Measurements from ENCODE around the gene TPRN. TPM values are rescaled to one million over a fixed set of nuclear protein-coding genes. Genes with fewer than 3 reads are reported as not detected.

Gene TPRN
- total RNA-seq, 5 donors from 2014 or later (not counting 1 experiment from before 2014, with no cell fraction given) = 5.8 to 12.8 (median 12.1) TPM

DNA sequence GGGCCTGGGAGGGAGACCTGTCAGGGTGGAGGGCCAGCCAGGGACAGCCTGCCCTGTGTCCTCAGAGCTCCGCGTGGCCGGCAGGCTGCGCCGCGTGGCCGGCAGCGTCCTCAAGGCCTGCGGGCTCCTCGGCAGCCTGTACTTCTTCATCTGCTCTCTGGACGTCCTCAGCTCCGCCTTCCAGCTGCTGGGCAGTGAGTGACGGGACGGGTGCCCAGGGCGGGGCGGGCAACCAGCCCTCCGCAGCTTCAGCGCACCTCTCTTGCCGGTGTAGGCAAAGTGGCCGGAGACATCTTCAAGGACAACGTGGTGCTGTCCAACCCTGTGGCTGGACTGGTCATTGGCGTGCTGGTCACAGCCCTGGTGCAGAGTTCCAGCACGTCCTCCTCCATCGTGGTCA, 32.0 kb upstream of the TPRN start:
- no peak for ATAC-seq (replicated peaks in 1 of 4)
- ChIA-PET POLR2A (no interaction called here), CTCF (interaction anchor here in 1 of 2 donors (0.6 kb wide), 1 partner anchor 41 kb away, joined by 3 read pairs; no protein-coding TSS in a partner anchor)
- no peaks in the 10 kb centered on the region for H3K36me3 Mint-ChIP-seq
- peaks cover 4 to 13% (median 4%) of the 10 kb centered on the region in 3 donors for H3K4me1 Mint-ChIP-seq
- Histone ChIP-seq H3K4me1 (ENCODE audit: control insufficient read depth in 1 of 2, extremely low read depth in 1 of 2, insufficient read depth in 2 of 2, low read length in 2 of 2) (peaks cover 3 to 23% of the 10 kb centered on the region in 2 experiments), H3K9me3 (no peaks in the 10 kb centered on the region), H3K27me3 (replicated peaks in 1 of 2; ENCODE audit: control insufficient read depth in 2 of 2, extremely low read depth in 1 of 2, insufficient read depth in 2 of 2, low read length in 1 of 2) (peaks cover 0 to 70% of the 10 kb centered on the region in 2 experiments), H3K36me3 (ENCODE audit: control insufficient read depth in 2 of 2, extremely low read depth in 1 of 2, insufficient read depth in 1 of 2, low read length in 1 of 2) (no peaks in the 10 kb centered on the region), H3K27ac (ENCODE audit: low read length) (no peak overlapping the region), H3K4me3 (ENCODE audit: control insufficient read depth in 1 of 2, extremely low read depth in 1 of 2, low read length in 1 of 2) (no peak overlapping the region)
- H3K27me3 Mint-ChIP-seq = peaks cover 3 to 16% of the 10 kb centered on the region in 2 donors
- 91% methylated on average over 24 of the region's 24 CpGs for WGBS (ENCODE audit: insufficient coverage)
- no peak for DNase-seq
- no peaks in the 10 kb centered on the region for H3K9me3 Mint-ChIP-seq
- no peak overlapping the region for H3K27ac Mint-ChIP-seq
- H3K4me3 Mint-ChIP-seq = no peak overlapping the region

DNA sequence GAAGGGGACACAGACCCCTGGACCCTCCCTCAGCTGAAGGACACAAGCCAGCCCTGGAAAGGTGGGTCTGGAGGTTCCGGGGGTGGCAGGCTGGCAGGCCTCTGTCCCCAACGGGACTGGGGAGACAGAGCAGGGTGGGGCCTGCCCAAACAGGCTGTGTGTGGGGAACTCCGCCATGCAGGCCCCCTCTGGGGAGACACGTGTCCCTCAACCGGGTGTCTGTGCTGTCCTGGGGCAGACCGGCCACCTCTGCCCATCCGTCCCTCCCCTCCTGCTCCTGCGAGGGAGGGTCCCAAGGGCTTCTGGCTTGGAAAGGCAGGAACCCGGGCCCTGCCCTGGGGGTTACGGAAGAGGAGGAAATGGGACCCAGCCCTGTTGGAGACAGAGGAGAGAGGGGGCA, 31.6 kb upstream of the TPRN start:
- Histone ChIP-seq H3K4me1 (ENCODE audit: control insufficient read depth in 1 of 2, extremely low read depth in 1 of 2, insufficient read depth in 2 of 2, low read length in 2 of 2) (peaks cover 3 to 23% of the 10 kb centered on the region in 2 experiments), H3K27ac (ENCODE audit: low read length) (no peak overlapping the region), H3K9me3 (no peaks in the 10 kb centered on the region), H3K4me3 (ENCODE audit: control insufficient read depth in 1 of 2, extremely low read depth in 1 of 2, low read length in 1 of 2) (no peak overlapping the region), H3K27me3 (replicated peaks in 1 of 2; ENCODE audit: control insufficient read depth in 2 of 2, extremely low read depth in 1 of 2, insufficient read depth in 2 of 2, low read length in 1 of 2) (peaks cover 0 to 74% of the 10 kb centered on the region in 2 experiments), H3K36me3 (ENCODE audit: control insufficient read depth in 2 of 2, extremely low read depth in 1 of 2, insufficient read depth in 1 of 2, low read length in 1 of 2) (no peaks in the 10 kb centered on the region)
- POLR2A ChIA-PET = no interaction called here
- WGBS (ENCODE audit: insufficient coverage) = 82% methylated on average over 9 of the region's 10 CpGs
- Mint-ChIP-seq H3K27ac (no peak overlapping the region), H3K9me3 (no peaks in the 10 kb centered on the region), H3K27me3 (peaks cover 4 to 17% of the 10 kb centered on the region in 2 donors), H3K36me3 (no peaks in the 10 kb centered on the region), H3K4me1 (peaks cover 4 to 15% (median 6%) of the 10 kb centered on the region in 3 donors), H3K4me3 (no peak overlapping the region)
- ATAC-seq (replicated peaks in 1 of 4) (no peak), DNase-seq (no peak)
- CTCF ChIA-PET = no interaction called here

DNA sequence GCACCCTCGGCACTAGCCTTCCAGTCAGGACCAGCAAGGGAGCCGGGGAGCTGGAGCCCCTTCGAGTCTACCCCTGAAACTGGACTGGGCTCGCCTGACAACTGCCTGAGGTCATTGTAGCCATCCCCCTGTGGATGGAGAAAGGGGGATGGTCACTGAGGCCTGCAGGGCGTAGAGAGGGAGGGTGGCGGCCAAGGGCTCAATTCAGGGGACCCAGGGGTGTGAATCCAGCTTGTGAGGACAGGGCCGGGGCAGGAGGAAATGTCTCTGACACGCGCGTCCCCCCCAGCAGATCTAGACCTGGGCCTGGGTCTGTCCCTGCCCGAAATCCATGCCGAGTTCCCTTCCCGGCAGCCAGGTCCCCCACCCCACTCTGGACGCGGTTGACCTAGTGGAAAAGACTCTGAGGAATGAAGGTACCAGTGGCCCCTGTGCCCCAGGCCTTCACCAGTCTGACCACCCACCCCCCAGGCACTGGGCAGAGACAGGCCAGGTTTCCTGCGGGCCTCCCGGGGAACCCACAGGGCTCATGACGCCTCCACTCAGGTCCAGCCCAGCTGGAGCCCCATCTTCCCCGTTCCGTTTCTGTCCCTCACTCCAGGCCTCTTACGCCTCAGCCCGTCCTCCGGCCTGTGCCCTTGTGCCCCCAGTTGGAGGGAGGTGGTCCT, 31.0 kb upstream of the TPRN start:
- DNase-seq = no peak
- Histone ChIP-seq H3K4me1 (ENCODE audit: control insufficient read depth in 1 of 2, extremely low read depth in 1 of 2, insufficient read depth in 2 of 2, low read length in 2 of 2) (peaks cover 0 to 17% of the 10 kb centered on the region in 2 experiments), H3K4me3 (ENCODE audit: control insufficient read depth in 1 of 2, extremely low read depth in 1 of 2, low read length in 1 of 2) (no peak overlapping the region), H3K27me3 (replicated peaks in 1 of 2; ENCODE audit: control insufficient read depth in 2 of 2, extremely low read depth in 1 of 2, insufficient read depth in 2 of 2, low read length in 1 of 2) (peaks cover 0 to 80% of the 10 kb centered on the region in 2 experiments), H3K27ac (ENCODE audit: low read length) (no peak overlapping the region), H3K36me3 (ENCODE audit: control insufficient read depth in 2 of 2, extremely low read depth in 1 of 2, insufficient read depth in 1 of 2, low read length in 1 of 2) (no peaks in the 10 kb centered on the region), H3K9me3 (no peaks in the 10 kb centered on the region)
- POLR2A ChIA-PET = no interaction called here
- no peak for ATAC-seq (replicated peaks in 1 of 4)
- WGBS (ENCODE audit: insufficient coverage) = 85% methylated on average over 11 of the region's 23 CpGs
- Mint-ChIP-seq H3K9me3 (no peaks in the 10 kb centered on the region), H3K4me3 (no peak overlapping the region), H3K27me3 (peaks cover 4 to 17% of the 10 kb centered on the region in 2 donors), H3K36me3 (no peaks in the 10 kb centered on the region), H3K27ac (no peak overlapping the region), H3K4me1 (peaks cover 2 to 12% (median 6%) of the 10 kb centered on the region in 3 donors)
- CTCF ChIA-PET = no interaction called here

DNA sequence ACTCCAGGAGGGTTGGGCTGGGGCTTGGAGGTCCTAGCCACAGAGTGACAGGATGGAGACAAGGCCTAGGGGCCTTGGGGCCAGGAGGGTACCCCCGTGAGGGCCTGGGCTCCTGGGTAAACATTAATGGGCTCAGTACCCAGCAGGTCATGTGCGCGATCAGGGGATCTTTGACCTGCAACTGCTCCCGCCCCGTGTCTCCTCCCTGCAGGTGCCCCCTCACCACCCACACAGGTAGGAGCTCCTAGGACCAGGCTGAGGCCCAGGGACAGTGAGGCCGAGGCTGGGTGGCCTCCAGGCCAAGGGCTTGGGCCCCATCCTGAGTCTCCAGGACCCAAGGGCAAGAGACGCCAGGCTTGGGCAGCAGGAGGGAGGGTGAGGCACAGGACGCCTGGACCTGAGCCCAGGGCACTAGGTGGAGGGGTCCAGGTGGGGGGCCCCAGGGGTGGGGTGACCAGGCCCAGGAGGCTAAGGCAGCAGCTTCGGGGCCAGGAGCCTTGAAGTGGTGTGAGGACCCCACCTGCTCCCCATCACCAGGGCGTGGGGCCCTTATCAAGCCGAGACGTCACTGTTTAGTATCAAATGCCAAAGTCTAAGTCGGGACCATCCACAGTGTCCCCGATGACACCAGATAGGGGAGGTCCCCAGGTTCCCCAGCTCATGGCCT, 30.3 kb upstream of the TPRN start, which contains the start of gene SLC34A3:
SLC34A3 (plus strand) TSS at position 197 of the 667 bp plus-strand sequence. CDS start 802 bp downstream, outside the sequence.
- 77% methylated on average over 6 of the region's 14 CpGs for WGBS (ENCODE audit: insufficient coverage)

DNA sequence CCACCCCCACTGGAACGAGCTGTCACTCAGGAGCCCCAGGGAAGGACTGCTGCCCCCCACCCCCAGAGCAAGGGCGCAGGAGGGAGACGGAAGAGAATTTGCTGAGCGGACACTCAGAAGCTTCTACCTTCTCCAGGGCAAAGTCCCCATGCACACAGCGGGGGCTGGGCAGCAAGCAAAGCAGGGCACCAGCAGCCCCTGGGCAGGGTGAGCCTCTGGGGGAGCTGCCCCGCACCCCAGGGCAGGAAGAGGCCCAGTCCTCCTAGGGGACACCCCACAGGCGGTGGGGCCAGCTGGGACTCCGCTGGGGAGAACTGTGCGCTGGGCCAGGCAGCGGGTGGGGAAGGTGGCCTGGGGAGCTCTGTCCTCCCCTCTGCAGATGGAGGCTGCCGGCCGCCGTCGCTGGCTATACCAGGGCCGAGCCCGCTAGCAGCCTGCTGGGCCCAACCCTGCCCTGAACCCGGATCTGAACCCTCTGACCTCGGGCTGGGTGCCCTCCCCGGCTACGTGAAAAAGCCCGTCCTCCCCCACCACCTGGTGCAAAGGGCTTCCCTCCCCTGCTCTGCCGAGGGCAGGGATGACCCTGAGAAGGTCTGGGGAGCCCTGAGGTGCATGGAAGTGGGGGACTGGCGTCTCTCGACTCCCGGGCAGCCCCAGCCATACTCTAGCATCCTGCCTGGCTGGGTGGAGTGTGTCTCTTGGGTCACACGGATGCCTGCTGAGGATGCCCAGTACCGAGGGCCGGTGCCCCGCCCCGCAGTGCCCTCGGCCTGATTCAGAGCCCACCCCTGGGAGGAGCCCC, 29.6 kb upstream of the TPRN start:
- Mint-ChIP-seq H3K27ac (no peak overlapping the region), H3K27me3 (peaks cover 4 to 16% of the 10 kb centered on the region in 2 donors), H3K36me3 (no peaks in the 10 kb centered on the region), H3K4me1 (peaks cover 2 to 7% (median 6%) of the 10 kb centered on the region in 3 donors), H3K9me3 (no peaks in the 10 kb centered on the region), H3K4me3 (no peak overlapping the region)
- CTCF ChIA-PET = no interaction called here
- peaks cover 0 to 8% of the 10 kb centered on the region in 2 experiments for H3K4me1 ChIP-seq (ENCODE audit: control insufficient read depth in 1 of 2, extremely low read depth in 1 of 2, insufficient read depth in 2 of 2, low read length in 2 of 2)
- H3K4me3 ChIP-seq (ENCODE audit: control insufficient read depth in 1 of 2, extremely low read depth in 1 of 2, low read length in 1 of 2) = no peak overlapping the region
- 73% methylated on average over 24 of the region's 31 CpGs for WGBS (ENCODE audit: insufficient coverage)
- ATAC-seq (replicated peaks in 1 of 4) = no peak
- no peaks in the 10 kb centered on the region for H3K9me3 ChIP-seq
- POLR2A ChIA-PET = no interaction called here
- no peak for DNase-seq
- H3K27me3 ChIP-seq (replicated peaks in 1 of 2; ENCODE audit: control insufficient read depth in 2 of 2, extremely low read depth in 1 of 2, insufficient read depth in 2 of 2, low read length in 1 of 2) = peaks cover 0 to 75% of the 10 kb centered on the region in 2 experiments
- H3K36me3 ChIP-seq (ENCODE audit: control insufficient read depth in 2 of 2, extremely low read depth in 1 of 2, insufficient read depth in 1 of 2, low read length in 1 of 2) = no peaks in the 10 kb centered on the region
- H3K27ac ChIP-seq (ENCODE audit: low read length) = no peak overlapping the region

More for the DNA sequence above, 30.3 kb upstream of the TPRN start, which contains the start of gene SLC34A3:
- DNase-seq (no peak), ATAC-seq (replicated peaks in 1 of 4) (no peak)
- Histone ChIP-seq H3K27me3 (replicated peaks in 1 of 2; ENCODE audit: control insufficient read depth in 2 of 2, extremely low read depth in 1 of 2, insufficient read depth in 2 of 2, low read length in 1 of 2) (peaks cover 0 to 81% of the 10 kb centered on the region in 2 experiments), H3K4me3 (ENCODE audit: control insufficient read depth in 1 of 2, extremely low read depth in 1 of 2, low read length in 1 of 2) (no peak within 1 kb of the TSS), H3K27ac (ENCODE audit: low read length) (no peak within 1 kb of the TSS), H3K4me1 (ENCODE audit: control insufficient read depth in 1 of 2, extremely low read depth in 1 of 2, insufficient read depth in 2 of 2, low read length in 2 of 2) (peaks cover 0 to 12% of the 10 kb centered on the region in 2 experiments), H3K9me3 (no peaks in the 10 kb centered on the region), H3K36me3 (ENCODE audit: control insufficient read depth in 2 of 2, extremely low read depth in 1 of 2, insufficient read depth in 1 of 2, low read length in 1 of 2) (no peaks in the 10 kb centered on the region)
- H3K36me3 Mint-ChIP-seq = no peaks in the 10 kb centered on the region
- ChIA-PET POLR2A (no interaction called here), CTCF (no interaction called here)
- H3K27me3 Mint-ChIP-seq = peaks cover 4 to 17% of the 10 kb centered on the region in 2 donors
- H3K4me3 Mint-ChIP-seq = no peak within 1 kb of the TSS
- no peak within 1 kb of the TSS for H3K27ac Mint-ChIP-seq
- no peaks in the 10 kb centered on the region for H3K9me3 Mint-ChIP-seq
- H3K4me1 Mint-ChIP-seq = peaks cover 2 to 10% (median 6%) of the 10 kb centered on the region in 3 donors

All from T-cell (primary cell).